Breast epithelium (tissue), 4 donors: Measurements from ENCODE around the gene SNCA. TPM values are rescaled to one million over a fixed set of nuclear protein-coding genes. Genes with fewer than 3 reads are reported as not detected.

Experiments
- DNase-seq, 2 donors: peaks; one replicate each; pipeline ENCODE4 v3.0.0-alpha.2; 2019; ENCODE audit warnings: low spot score in 2 of 2
- H3K27ac ChIP-seq, 2 donors: fragments of 200-600 bp; sonication (generic) in 1 of 2; one replicate each; pipeline ENCODE4 v1.5.1; 2016 to 2019; ENCODE audit warnings: mild to moderate bottlenecking in 1 of 2
- H3K27me3 ChIP-seq, 2 donors: fragments of 200-600 bp; sonication (generic) in 1 of 2; one replicate each; pipeline versions ENCODE4 v1.5.1 to v1.6.0; 2017 to 2019; ENCODE audit warnings: control low read depth in 1 of 2, mild to moderate bottlenecking in 1 of 2
- H3K36me3 ChIP-seq: fragments of 200-600 bp; one replicate; pipeline ENCODE4 v1.5.1; 2019
- H3K4me1 ChIP-seq, 2 donors: fragments of 200-600 bp; sonication (generic); one replicate each; pipeline ENCODE4 v1.5.1; 2016 to 2019; ENCODE audit warnings: control low read depth in 1 of 2
- H3K4me3 ChIP-seq, 3 donors: fragments of 200-600 bp; sonication (generic); 1 replicate in 2 of 3; 2 replicates in 1 of 3; pipeline ENCODE4 v1.5.1; 2016 to 2019; ENCODE audit warnings: mild to moderate bottlenecking in 3 of 3, moderate library complexity in 2 of 3
- H3K9me3 ChIP-seq, 2 donors: fragments of 200-600 bp; sonication (generic) in 1 of 2; one replicate each; pipeline ENCODE4 v1.5.1; 2016 to 2019; ENCODE audit warnings: control low read depth in 1 of 2
- POLR2A ChIP-seq: fragments of 450-650 bp; IDR thresholded peaks from one replicate; pipeline ENCODE4 v1.6.1; 2016; ENCODE audit warnings: antibody characterized with exemption, mild to moderate bottlenecking, moderate library complexity
- POLR2AphosphoS5 ChIP-seq, 3 donors: sonication (generic); formaldehyde crosslinking; IDR thresholded peaks; one replicate each; pipeline ENCODE4 v1.6.1; 2017; ENCODE audit warnings: antibody characterized with exemption in 3 of 3
- intact Hi-C: fragments of 100-400 bp; cut with DNase I; formaldehyde crosslinking; loops from one replicate; pipeline ENCODE4 v1.15.1; 2023; ENCODE audit warnings: low total_unique reads
- total RNA-seq, 3 donors: library from RNA; depleted of rRNA; stranded (reverse); fragments of >200 nt; gene quantifications; one replicate each; pipeline ENCODE4 v1.1.0, GENCODE V29; 2016
- TF ChIP-seq, protein P1 (sequence below), 3 donors: fragments of 450-650 bp; IDR thresholded peaks; one replicate each; pipeline ENCODE4 v1.5.1; 2016 to 2017; ENCODE audit warnings: antibody characterized with exemption in 3 of 3, mild to moderate bottlenecking in 3 of 3, moderate library complexity in 3 of 3

Gene SNCA
- total RNA-seq, 3 donors from 2014 or later: 12.7 to 15.7 (median 15.4) TPM

DNA sequence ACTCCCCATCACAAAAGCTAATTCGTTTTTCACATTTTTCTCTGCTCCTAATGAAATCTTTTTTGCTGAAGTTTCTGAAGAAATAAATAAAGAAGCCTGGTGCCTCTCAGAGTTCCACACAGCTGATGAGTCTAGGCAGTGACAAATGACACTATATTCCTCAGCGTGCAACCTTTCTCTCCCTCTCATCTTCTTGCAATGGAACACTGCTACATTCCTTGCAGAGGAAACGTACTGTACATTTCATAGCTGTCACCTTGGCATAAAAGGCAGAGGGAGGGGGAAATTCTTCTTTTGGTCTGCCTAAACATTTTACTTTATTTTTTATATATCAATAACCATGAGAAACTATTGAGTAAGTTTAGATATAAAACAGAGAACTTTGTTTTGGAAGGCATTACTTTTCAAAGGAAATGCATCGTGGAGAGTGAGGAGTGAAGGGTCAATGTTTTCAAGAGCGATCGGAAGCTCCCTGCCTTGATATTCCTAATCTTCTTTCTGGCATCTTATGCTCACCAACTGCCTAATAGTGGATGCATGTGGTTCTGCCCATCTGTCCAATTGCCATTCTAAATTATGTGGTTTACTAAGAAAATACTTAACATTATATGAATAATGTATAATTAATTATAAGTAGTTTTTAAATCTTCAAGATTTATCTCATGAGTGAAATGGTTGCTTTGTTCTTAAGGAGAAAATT lies 29.4 kb downstream of the SNCA start:
- TF ChIP-seq, protein P1, sequence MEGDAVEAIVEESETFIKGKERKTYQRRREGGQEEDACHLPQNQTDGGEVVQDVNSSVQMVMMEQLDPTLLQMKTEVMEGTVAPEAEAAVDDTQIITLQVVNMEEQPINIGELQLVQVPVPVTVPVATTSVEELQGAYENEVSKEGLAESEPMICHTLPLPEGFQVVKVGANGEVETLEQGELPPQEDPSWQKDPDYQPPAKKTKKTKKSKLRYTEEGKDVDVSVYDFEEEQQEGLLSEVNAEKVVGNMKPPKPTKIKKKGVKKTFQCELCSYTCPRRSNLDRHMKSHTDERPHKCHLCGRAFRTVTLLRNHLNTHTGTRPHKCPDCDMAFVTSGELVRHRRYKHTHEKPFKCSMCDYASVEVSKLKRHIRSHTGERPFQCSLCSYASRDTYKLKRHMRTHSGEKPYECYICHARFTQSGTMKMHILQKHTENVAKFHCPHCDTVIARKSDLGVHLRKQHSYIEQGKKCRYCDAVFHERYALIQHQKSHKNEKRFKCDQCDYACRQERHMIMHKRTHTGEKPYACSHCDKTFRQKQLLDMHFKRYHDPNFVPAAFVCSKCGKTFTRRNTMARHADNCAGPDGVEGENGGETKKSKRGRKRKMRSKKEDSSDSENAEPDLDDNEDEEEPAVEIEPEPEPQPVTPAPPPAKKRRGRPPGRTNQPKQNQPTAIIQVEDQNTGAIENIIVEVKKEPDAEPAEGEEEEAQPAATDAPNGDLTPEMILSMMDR (IDR thresholded peaks at IDR 0.05): no peak
- TF ChIP-seq POLR2AphosphoS5 (IDR thresholded peaks at IDR 0.05) (no peak), POLR2A (no peak)
- no peaks in the 10 kb centered on the region for H3K36me3 ChIP-seq
- H3K4me3 ChIP-seq: no peak overlapping the region
- H3K4me1 ChIP-seq: no peaks in the 10 kb centered on the region
- intact Hi-C loops: no loop called here
- H3K9me3 ChIP-seq: no peaks in the 10 kb centered on the region
- DNase-seq: no peak
- H3K27ac ChIP-seq: no peak overlapping the region
- H3K27me3 ChIP-seq: no peaks in the 10 kb centered on the region

DNA sequence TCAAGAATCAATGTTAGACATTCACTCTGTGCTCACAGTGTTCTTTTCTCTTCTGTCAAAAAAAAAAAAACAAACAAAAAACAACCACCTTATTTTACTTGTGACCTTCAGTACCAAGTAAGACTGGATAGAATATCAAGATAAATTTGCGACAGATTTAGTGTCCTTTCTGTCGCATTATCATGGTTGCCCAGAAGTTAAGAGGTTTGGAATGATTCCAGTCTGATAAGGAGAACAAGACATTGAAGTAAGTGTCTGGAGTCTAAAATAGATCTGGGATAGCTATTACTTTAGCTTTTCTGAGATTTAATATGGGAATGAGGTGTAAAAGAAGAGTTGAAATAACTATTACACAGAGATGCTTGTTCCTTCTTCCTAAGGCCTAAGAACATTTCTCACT lies 31.7 kb downstream of the SNCA start:
- Histone ChIP-seq H3K4me1 (no peaks in the 10 kb centered on the region), H3K4me3 (no peak overlapping the region), H3K27me3 (no peaks in the 10 kb centered on the region), H3K36me3 (no peaks in the 10 kb centered on the region), H3K9me3 (no peaks in the 10 kb centered on the region), H3K27ac (no peak overlapping the region)
- intact Hi-C loops: loop anchor here (2.0 kb wide), 1 partner anchor 52 kb away; no protein-coding TSS in a partner anchor
- no peak for DNase-seq
- TF ChIP-seq POLR2A (no peak), POLR2AphosphoS5 (IDR thresholded peaks at IDR 0.05) (no peak)

DNA sequence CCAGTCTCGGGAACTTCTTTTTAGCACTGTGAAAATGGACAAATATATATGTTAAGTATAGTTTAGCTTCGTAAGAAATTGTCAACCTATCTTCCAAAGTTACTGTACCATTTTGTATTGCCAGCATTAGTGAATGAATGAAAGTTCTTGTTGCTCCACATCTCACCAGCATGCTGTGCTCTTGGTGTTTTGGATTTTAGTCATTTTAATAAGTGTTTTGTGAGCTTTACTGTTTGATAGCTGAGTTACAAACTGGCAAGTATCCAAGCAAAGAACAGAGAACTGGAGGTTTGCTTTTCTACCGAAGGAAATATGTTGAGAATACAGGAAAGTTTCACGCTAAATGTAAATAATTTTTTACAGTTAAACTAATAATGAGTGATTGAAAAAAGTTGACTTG lies 33.0 kb downstream of the SNCA start:
- Histone ChIP-seq H3K4me3 (no peak overlapping the region), H3K4me1 (no peaks in the 10 kb centered on the region), H3K9me3 (no peaks in the 10 kb centered on the region), H3K36me3 (no peaks in the 10 kb centered on the region), H3K27ac (no peak overlapping the region), H3K27me3 (no peaks in the 10 kb centered on the region)
- intact Hi-C loops: loop anchor here (2.0 kb wide), 1 partner anchor 51 kb away; no protein-coding TSS in a partner anchor
- no peak for TF ChIP-seq POLR2A
- TF ChIP-seq, protein P1 (IDR thresholded peaks at IDR 0.05): no peak
- no peak for TF ChIP-seq POLR2AphosphoS5 (IDR thresholded peaks at IDR 0.05)
- DNase-seq: no peak

DNA sequence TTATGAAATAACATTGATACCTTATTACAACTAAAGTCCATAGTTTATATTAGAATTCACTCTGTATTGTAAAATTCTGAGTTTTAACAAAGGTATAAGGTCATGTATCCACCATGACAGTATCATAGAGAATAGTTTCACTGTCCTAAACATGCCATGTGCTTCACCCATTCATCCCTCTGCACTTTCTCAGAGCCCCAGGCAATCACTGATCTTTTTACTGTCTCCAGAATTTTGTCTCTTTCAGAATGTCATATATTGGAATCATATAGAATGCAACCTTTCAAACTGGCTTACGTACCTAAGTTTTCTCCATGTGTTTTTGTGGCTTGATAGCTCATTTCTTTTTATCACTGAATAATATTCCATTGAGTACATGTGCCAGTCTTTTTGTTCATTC lies 33.9 kb downstream of the SNCA start:
- no peak for DNase-seq
- intact Hi-C loops: no loop called here
- no peaks in the 10 kb centered on the region for H3K36me3 ChIP-seq
- TF ChIP-seq POLR2A (no peak), POLR2AphosphoS5 (IDR thresholded peaks at IDR 0.05) (no peak)
- TF ChIP-seq, protein P1 (IDR thresholded peaks at IDR 0.05): no peak
- H3K27me3 ChIP-seq: no peaks in the 10 kb centered on the region
- H3K4me1 ChIP-seq: no peaks in the 10 kb centered on the region
- no peak overlapping the region for H3K27ac ChIP-seq
- no peak overlapping the region for H3K4me3 ChIP-seq
- H3K9me3 ChIP-seq: no peaks in the 10 kb centered on the region

GRCh38 chr4:89800527-89801103 lies 36.3 kb downstream of the SNCA start:
- TF ChIP-seq POLR2A: no peak
- TF ChIP-seq POLR2AphosphoS5 (IDR thresholded peaks at IDR 0.05): no peak
- TF ChIP-seq, protein P1 (IDR thresholded peaks at IDR 0.05): no peak

More at GRCh38 chr4:89800527-89801103, 36.3 kb downstream of the SNCA start:
- intact Hi-C loops: no loop called here
- no peak for DNase-seq
- Histone ChIP-seq H3K27me3 (no peaks in the 10 kb centered on the region), H3K36me3 (no peaks in the 10 kb centered on the region), H3K4me1 (no peaks in the 10 kb centered on the region), H3K27ac (no peak overlapping the region), H3K9me3 (no peaks in the 10 kb centered on the region), H3K4me3 (no peak overlapping the region)
